Activated T-helper 1 cell treated with anti-CD3 and anti-CD28 coated beads, Interleukin-2, amount 50 U/mL, for 16 hours (primary cell): ENCODE results near the gene DIP2C.
"Not testable (repeated sequence)": the region's sequence is repeated elsewhere in the genome, so short reads cannot be mapped to it uniquely, and the experiment has no call there.

Source experiments
- DNase-seq, 2 donors: peaks; one replicate each; pipeline ENCODE4 v3.0.0-alpha.2; 2020; ENCODE audit warnings: low read depth in 1 of 2, low spot score in 1 of 2

Gene DIP2C

GRCh38 chr10:368579-369220 lies 320.8 kb downstream of the DIP2C start:
- no peak for DNase-seq

DNA sequence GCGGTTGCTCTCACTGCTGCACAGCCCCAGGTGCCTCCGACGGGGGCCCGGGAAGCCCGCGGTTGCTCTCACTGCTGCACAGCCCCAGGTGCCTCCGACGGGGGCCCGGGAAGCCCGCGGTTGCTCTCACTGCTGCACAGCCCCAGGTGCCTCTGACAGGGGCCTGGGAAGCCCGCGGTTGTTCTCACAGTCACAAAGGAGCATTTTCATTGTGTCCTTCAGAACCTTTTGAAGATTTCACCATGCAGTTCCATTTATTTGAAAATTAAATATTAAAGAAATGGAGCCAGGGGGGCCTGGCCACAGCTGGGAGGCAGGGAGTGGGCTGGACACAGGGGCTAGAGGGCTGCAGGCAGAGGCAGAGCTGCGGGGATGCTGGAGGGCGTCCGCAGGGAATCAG lies 321.4 kb downstream of the DIP2C start:
- not testable (repeated sequence) for DNase-seq

DNA sequence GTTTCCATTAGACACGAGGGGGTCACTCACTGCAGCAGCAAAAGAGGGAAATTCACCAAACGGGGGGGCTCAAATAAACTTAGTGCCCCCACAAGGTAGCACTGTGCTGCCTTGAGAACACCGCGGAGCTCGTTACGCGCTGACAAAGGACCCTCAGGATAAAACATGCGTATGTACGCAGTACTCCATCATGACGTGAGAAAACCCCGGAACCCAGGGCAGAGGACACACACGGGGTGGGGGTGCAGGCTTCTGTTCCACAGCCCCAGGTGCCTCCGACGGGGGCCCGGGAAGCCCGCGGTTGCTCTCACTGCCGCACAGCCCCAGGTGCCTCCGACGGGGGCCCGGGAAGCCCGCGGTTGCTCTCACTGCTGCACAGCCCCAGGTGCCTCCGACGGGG lies 321.8 kb downstream of the DIP2C start:
- DNase-seq = no peak

DNA sequence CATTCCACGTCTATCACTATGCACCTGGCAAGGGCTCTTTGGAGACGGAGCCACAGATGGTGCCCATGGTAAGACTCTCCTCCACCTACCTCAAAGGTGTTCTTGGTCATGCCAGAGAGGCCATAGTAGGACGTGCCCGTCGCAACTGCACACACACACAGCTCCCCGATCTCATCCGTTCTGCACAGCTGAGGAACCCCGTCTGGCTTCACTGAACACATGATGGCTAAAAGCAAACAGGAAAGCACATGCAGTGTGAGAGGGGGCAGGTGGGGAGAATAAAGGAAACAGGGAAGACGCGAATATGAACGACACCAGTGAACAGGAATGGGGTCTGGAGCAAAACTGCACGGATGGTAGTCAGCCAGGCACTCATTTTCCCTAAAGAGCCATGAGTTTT lies 323.3 kb downstream of the DIP2C start:
- no peak for DNase-seq

DNA sequence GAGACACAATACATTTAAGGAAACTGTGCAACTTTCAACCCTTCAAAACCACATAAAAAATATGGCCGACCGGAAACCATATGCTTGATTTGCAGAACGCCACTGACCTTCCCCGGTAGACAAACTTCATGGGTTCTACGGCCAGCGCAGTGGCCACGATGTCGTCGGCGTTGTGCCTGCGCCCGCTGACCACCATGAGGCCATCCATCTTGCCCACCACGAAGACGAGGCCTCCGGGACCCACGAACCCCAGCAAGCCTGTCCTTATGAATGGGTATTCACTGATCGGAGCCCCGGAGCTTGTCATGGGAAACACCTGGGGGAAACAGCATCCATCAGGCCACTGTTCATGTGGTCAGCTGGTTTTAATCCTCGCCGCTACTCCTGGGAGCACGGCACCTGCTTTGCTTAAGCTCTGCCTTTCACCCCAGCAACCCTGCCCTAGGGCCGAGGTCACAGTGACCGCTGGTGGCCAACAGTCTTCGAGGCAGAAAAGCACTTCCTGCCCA lies 325.1 kb downstream of the DIP2C start:
- no peak for DNase-seq

- no peak for DNase-seq
Observed at GRCh38 chr10:363152-363551, 326.3 kb downstream of the DIP2C start.

GRCh38 chr10:361203-362081 lies 328.0 kb downstream of the DIP2C start:
- no peak for DNase-seq

GRCh38 chr10:360653-361052 lies 328.8 kb downstream of the DIP2C start:
- no peak for DNase-seq

- DNase-seq = no peak
Observed at GRCh38 chr10:359762-360161, 329.7 kb downstream of the DIP2C start.

DNA sequence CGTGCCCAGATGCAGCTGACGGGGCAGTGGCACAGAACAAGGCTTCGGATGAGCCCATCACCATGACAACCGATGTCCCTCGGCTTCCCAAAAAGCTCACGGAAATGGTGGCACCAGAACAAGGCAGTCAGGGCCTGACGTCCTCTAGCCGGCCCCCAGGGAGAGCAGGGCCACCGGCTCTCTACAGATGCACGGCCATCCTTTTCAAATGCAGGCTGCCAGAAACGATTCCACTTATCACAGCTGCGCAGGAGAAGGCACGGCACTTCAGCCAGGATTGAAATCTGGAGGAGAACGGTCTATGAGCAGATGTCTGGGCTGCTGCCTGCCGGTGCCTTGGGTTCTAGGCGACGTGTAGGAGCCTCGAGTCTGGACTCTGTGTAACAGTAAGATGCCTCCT lies 330.4 kb downstream of the DIP2C start:
- DNase-seq = no peak

DNA sequence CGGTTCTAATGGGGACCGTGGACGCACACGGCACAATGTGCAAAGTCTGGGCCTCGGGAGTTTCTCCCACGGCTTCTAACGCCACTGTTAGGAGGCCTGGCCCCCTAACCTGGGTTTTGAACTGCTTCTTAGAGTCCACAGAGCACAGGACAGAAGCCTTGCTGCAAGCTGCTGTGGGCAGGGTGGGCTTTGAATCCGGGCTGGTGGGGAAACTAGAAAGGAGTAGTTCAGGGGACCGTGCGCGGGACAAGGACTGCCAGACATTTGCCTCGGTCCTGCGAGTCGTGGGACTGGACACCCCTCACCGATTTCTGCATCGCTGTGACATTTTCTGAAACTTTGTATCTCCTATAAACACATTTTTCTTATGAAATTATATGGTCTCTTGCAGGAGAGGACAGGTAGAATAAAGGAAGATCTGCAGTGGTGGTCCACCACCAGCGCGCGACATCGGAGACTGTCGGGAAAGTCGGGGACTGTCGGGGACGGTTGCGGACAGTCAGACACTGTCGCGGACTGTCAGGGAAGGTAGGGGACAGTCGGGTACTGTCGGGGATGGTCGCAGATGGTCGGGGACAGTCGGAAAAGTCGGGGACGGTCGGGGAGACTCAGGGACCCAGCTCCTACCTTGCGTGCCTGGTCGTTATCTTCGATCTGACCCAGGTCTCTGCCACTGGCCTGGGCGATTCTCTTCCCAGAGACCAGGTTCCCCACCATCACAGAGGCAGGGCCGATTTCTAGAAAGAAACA lies 332.1 kb downstream of the DIP2C start:
- no peak for DNase-seq

- no peak for DNase-seq
Observed at GRCh38 chr10:356452-356851, 333.0 kb downstream of the DIP2C start.

DNA sequence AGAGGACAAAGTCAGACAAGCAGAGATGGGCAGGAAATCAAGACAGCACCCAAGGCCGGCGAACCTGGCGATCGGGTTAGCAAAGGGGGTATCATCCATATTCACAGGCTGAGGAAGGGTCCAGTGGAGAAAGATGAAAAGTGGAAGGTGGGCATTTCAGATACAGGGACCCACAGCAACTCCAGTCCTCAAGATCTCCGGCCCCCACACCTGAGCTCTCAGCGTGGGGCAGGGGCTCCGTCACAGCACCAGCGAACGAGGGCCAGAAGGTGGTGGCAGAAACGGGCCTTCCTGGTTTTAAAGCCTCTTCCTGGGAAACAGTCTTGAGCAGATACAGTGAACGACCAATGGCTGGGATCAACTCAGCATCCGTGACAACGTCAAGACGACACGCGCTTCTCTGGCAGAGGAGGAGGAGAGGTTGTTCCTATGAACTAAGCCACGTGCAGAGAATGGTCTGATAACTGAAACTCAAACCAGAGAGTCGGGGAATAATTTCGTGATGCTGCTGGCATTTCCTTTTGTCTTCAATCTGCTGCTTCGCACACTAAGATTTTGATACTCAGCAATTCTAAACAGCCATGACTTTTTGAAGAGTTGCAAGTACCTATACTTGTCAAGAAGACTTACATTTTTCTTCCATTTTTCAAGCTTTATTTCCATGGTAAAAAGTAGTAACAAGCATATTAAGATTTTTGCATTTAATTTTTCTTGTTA lies 334.4 kb downstream of the DIP2C start:
- DNase-seq = no peak

- DNase-seq = no peak
Observed at GRCh38 chr10:352476-353235, 336.8 kb downstream of the DIP2C start.

DNA sequence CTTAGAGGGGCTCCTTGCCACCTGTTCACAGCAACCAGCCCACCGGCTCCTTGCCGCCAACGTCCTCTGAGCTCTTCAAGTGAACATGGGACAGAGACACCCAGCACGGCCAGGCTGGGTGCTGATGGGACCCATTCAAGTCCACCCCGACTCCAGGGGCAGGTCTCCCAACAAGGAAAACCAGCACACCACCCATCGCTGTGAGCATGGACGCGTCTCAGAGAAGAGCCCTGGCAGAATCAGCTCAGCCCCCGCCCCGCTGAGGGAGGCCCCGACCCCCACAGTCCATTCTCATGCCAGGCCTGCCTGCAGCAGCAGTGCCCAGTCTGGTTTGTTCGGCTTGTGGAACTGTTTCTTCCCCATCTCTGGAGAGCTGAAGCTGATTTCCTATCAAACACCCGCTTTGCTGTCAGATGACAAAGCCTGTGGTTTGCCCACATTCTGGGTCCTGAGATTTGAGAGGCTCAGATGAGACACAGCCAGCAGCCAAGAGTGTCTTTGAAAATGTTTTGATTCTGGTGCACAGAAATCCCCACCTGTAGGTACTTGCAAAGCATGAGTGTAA lies 337.6 kb downstream of the DIP2C start:
- DNase-seq = no peak

GRCh38 chr10:350981-351501 lies 338.4 kb downstream of the DIP2C start:
- no peak for DNase-seq

DNA sequence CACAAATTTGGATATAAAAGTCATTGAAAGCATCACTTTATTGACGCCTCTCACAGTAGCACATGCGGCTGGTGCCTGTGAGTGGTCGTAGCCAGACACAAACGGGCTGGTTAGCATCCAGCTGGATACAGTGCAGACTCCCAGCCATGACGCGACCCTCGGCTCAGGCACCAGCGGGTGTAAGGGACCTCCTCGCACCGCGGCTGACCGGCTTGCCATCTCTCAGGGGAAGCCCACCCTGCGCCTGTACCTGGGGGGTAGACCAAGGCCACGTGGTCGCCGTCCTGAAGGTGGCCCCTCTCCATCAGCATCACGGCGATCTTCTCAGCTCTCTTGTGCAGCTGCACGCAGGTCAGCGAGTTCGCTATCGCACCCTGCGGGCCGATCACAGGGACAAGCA lies 340.4 kb downstream of the DIP2C start:
- no peak for DNase-seq

DNA sequence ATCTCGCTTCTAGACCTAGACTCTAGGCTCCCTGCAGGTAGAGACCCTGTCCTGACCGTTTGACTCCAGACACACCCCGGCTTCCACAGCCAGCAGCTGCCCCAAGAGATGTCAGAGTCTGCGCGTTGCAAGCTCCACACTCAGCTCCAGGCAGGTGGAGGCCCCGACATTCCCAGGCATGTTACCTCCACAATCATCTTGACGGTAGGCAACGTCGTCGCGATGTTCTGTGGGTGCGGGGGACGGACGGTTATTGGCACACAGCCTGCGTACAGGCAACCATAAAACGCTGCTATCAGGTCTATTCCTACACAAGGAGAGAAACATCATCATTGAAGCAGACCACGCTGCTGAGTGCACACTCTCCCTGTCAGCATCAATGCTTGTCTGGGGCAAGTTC lies 341.0 kb downstream of the DIP2C start:
- DNase-seq = no peak

GRCh38 chr10:347774-348173 lies 341.7 kb downstream of the DIP2C start:
- not testable (repeated sequence) for DNase-seq

DNA sequence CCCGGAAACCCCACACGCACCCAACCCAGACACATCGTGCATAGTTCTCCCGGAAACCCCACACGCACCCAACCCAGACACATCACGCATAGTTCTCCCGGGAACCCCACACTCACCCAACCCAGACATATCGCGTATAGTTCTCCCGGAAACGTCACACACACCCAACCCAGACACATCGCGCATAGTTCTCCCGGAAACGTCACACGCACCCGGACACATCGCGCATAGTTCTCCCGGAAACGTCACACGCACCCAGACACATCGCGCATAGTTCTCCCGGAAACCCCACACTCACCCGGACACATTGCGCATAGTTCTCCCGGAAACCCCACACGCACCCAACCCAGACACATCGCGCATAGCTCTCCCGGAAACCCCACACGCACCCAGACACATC lies 342.3 kb downstream of the DIP2C start:
- DNase-seq = not testable (repeated sequence)
